NCI-H69 (cell line): Measurements from ENCODE around the gene E2F1.
"Not testable (repeated sequence)": the region's sequence is repeated elsewhere in the genome, so short reads cannot be mapped to it uniquely, and the experiment has no call there.

ENCODE experiments used
- DNase-seq: peaks from one replicate; lab custom pipeline; 2025; lab: John Stamatoyannopoulos, UW

E2F1 gene

DNA sequence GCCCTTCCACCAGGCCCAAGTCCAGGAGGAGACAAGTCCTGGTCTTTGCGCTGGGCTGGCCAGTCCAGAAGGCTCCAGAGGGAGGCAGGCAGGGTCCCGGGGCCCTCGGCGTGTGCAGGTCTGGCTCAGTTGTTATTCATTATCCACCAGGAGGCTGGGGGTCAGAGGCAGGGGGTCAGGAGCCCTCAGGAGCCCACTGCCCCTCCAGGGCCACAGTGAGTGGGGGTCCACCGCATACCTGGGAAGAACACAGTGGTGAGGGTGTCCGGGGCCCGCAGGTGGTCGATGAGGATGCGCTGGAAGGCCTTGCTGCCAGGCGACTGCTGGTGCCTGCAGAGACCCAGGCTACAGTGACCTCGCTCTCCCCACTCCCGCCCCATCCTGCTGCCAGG, 28.5 kb downstream of the E2F1 start:
- DNase-seq, result no peak

DNA sequence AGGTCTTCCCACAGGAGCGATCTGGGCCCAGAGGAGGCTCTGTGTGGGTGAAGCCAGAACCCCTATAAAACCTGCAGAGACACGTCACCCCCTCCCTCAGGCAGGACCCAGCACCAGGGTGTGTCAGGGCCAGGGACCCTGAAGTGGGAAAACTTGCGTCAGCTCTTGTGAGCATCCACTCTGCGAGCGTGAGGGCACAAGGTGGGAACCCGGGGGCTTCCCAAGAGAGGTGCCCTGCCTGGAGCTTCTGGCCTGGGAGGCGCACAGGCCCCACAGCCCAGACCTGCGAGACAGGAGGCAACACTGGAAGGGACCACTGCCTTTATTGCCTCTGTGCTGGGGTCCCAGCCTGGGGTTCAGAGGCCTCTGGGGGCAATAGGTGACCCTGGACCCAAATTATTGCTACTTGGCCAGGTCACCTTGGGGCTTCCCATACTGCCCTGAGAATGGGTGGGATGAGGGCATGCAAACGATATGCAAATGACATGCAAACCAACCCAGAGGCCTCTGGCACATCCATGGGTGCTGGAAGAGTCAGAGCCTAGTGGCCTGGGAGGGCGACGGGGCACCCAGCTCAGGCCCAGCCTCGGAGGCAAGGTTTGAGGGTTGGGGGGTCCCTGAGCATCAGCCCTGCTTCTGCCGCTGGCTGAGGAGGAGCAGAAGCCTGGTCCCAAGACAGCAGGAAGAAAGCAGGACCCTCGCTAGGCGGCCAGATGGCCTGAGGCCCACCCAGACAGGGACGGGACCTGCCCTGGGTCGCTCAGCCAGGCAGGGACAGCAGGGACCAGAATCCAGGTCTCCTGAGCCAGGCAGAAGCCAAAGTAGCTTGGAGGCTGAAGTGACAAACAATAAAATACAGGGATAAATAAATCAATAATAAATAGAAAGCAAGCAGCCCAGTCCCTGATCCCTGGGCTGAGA, 29.1 kb downstream of the E2F1 start:
- DNase-seq, result no peak

DNA sequence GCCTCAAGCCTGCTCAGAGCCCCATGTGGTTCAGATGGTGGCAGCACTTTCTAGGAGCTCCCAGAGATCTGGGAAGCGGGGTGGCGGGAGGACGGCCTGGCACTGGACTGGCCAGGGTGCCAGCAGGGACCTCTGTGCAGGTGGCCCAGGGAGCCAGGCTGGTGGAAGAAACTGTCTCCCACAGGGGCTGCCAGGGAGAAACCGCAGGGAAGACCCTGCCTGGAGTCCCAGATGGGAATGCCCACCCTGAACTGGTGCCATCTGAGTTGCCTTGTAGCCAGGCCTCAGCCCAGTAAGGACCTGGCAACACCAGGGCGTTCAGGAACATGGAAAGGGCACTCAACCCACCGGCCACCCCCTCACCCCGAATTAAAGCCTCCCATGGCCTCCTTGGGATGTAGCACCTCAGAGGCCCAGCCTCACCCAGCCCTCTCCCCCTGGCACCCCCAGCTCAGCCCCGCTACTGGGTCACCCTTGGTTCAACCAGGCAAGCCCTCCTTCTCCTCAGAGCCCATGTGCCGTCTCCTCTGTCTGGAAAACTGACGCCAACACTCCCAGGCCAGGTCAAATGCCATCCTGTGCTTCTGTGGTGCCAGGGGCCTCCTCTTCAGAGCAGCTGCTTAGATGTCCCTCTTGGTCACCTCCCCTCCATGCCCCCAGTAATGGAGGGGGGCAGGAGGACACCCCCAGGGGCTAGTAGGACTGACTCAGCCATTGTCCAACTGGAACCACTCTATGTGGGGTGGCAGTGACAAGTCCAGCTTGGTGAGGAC, 30.0 kb downstream of the E2F1 start:
- DNase-seq, result no peak

DNA sequence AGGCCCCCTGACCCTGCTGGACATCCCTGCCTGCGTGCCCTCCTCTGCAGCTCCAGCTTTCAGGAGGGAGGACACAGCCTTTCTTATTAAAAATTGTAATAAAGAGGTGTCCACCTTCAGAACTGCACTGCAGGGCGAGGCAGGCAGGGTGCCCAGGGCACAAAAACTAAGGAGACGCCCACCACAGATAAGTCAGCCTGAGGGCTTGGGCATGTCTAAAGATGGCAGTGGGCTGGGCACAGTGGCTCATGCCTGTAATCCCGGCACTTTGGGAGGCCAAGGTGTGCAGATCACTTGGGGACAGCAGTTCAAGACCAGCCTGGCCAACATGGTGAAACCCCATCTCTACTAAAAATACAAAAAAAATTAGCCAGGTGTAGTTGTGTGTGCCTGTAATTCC, 31.0 kb downstream of the E2F1 start:
- DNase-seq, result no peak

DNA sequence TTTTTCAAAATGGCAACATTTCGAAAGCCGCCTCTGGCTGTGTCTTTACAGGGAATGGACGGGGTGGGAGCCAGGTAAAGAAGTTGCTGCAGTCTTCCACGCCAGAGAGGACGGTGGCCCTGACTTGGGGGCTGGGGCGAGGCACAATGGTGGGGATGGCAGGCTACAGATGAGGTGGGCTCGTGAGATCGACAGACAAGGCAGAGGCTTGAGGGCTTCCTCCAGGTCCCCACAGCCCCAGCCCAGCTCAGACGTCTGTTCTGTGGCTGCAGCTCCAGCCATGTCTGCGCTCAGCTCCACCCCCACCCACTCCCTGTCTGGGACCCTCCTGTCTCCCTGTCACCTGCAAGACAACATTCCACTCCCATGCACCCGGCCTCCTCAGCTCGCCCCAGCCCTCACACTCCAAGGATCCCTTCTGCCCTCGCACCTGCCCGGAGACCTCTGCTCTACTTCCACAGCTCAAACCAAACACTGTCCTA, 31.5 kb downstream of the E2F1 start:
- DNase-seq, result no peak

DNA sequence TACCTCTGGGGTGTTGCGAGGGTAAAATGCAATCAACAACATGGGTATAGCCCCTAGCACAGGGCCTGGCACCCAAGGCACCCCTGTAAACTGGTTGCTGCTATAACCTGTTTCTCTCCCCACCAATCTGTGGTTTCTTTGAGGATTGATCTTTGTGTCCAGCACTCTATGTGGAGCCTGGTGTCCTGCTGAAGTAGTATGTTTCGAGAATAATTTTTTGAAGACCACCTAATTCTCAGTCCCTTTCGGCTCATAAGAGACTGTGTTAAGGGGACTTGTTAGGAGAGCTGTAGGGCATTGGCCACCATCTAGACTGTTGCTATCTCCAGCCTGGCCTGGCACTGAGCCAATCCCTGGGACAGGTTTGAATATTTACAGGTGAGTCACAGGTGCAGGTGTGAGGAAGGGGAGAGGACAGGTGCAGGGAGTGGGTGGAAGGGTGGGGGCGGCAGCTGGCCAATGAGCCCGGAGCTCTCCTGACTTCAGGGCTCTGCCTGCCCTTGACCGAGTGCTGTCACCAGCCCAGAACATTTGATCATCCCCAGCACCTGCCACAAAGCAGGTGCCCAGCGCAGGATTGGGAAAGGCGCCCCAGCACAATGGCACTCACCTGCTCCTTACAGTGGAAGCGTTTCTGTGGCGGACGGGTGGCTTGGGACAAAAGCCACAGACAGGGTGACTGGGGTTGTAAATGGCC, 32.1 kb downstream of the E2F1 start:
- peak; percentile 97 for DNase-seq

DNA sequence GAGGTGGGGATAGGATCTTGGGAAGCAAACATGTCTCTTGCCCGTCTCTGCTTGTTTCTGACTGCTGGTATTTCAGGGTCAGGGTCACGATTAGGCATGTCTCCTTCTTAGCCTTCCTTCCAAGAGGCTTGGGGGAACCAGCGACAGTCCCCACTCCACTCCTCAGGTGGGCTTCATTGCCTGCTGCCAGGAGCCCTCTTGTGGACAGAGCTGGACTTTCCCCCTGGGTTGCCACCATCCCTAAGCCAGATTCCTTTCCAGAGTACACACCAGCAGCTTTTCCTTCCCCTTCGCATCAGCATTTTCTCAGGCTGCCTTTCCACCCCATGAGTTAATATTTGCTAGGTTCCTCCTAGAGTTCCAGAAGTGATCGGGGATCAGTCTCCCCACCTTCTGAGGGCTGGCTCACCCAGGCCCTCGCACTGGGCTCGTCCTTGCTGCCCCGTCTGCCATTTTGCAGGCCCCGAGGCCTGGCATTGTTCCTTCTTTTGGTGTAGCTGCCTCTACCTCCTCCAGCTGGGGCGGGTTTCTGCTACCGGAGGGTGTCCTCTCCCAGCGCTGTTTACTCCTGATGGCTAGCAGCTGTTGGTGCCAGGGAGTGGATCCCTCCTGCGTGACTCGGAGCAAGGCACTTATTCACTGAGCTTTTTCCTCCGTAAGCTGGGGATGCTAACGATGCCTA, 32.8 kb downstream of the E2F1 start:
- DNase-seq, result peak; percentile 85

DNA sequence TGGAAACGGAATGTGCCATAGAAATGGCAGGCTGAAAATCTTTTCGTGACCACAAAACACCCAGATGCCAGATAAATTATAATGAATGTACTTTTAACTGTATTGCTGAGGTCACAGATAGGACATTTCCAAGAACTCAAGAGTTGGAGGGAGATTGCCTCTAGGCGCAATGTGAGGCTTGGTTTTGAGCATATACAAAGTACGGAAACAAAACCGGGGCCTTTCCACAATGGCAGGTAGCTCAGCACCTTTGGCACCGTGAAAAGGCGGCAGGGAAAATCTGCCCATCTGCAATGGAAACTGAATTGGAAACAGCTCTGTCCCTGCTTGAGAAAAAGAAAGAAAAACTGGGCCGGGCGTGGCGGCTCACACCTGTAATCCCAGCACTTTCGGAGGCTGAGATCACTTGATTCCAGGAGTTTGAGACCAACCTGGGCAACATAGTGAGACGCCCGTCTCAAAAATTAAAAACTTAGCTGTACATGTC, 34.6 kb downstream of the E2F1 start:
- no peak for DNase-seq

DNA sequence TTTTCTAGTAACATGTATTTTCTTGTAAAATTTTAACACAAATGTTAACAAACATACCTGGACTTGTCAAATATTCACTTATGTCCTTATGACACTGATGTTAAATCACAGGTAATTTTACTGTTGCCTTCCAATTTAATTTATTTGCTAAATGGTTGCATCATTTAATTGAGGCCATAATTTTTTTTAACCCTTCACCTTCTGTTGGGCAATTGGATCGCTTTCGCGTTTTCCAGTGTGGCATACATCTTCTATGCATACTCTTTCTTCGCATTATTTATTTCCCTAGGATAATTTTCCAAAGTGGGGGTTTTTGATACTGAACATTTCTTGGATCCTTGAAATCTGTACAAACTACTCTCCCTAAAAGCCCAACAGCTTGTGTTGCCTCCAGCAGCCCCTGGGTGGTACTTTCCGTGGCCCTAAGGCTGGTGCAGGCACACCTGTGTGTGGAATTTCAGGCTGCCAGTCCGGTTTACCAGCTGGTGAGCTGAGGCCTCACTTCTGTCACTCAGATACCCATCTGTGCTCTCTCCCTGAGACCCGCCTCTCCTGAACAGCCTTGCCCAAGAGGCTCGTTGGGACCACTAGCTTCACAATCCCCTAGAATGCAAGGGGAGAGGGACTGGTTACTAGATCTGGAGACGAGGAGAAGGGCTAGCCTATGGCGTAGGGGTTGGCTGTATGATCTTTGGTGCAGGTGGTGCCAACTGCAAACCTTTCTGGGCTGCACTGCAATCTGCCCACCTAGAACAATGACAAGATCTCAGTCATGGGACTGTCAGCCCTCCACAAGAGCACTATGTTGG, 35.2 kb downstream of the E2F1 start:
- DNase-seq, result peak; percentile 88

DNA sequence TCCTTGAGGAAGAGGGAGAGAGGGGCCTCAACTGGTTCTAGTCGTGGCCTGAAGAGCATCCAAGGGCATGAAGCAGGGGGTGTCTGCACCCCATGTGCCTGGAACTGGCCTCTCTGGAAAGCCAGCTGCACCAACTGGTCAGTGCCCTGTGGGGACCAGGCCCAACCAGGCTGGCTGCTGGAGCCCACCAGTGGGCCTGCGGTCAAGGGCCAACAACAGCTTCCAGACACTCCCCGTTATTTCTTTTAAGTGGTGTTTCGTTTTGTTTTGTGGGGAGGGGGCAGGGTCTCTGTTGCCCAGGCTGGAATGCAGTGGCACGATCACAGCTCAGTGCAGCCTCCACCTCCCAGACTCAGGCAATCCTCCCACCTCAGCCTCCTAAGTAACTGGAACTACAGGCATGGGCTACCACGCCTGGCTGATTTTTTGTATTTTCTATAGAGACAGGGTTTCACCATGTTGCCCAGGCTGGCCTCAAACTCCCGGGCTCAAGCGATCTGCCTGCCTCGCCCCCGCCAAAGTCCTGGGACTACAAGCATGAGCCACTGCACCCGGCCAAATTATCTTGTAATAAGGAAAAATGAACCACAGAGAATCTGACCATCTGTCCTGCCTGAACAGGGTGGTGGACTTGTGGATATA, 36.0 kb downstream of the E2F1 start:
- peak; percentile 53 for DNase-seq

DNA sequence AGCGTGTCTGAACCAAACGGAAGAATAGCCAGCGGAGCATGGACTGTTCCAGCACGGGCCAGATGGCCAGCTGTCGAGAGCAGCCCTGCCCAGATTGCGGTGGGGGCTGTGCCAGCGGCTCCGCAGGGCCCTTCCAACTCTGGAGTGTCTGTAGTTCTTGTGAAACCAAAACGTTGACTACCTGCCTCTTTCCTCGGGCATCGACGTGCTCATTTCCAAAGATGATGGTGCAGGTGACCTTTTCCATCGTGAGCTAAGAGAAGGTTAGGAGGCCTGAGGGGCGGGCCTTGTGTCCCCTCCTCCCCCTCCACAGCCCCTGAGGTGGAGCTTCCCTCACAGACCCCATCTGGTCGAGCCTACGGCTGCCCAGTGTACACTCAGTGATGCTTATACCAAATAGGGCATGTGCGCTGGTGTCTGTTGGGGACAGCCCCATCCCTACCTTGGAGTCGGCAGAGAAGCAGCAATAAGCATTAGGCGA, 36.9 kb downstream of the E2F1 start:
- peak; percentile 56 for DNase-seq

DNA sequence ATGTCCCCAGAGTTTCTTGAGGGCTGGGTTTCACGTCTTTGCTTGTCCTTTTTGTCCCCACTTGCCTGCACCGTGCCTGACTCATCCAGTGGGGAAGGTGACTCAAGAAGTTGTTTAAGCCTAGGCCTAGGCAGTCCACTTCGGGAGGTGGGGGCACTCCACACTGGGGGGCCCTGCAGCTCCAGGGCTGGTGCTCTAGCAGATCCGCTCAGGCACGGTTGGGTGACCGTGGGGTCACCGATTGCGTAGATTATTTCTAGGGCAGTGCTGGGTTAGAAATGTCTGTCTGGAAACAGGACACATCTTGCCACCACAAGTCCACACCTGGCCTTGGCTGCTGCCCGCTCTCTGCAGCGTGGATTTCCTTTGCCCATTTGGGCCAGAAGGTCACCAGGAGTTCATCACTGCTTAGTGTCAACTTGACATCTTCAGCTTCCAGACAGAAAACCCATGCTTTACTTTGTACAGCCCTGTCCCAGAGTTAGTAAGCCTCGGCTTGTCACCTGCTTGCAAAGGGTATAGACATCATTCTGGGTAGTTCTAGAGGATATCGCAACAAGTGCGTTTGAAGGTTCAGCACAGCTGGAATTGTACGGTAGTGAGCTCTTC, 37.7 kb downstream of the E2F1 start:
- DNase-seq, result no peak

DNA sequence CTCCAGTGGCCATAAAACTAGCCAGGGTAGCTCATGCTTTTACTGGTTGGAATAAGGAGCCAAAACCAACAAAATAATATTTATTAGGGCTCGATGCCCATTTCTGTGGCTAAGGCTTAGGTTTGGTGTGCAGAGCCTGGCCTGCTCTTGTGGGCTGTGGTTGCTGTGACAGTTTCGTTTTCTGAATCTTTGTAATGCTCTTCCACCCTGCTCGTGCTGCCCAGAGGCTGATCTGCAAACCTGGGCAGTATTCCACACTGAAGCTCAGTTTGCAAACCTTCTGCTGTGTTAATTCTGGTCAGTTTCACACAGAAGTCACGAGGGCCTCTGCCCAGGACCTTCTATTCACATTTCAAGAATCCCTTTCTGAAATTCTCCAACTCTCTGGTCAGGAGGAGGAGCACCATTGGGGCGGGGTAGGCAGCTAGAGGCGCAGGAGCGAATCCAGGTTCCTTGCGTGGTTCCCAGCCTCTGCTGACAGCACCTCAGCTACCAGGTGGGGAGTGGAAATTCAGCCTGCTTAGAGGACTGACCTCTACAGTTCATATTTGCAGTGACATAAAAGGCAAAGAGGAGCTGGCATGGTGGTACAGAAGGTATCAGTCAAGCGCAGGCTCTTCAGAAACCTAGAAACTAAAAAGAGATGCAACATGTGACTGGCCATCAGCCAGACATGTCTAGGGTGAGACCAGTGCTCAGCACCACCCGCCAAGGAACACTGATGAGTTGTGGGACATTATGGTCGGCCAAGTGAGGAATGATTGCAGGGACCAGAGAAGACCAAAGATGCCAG, 38.4 kb downstream of the E2F1 start:
- DNase-seq, result no peak

DNA sequence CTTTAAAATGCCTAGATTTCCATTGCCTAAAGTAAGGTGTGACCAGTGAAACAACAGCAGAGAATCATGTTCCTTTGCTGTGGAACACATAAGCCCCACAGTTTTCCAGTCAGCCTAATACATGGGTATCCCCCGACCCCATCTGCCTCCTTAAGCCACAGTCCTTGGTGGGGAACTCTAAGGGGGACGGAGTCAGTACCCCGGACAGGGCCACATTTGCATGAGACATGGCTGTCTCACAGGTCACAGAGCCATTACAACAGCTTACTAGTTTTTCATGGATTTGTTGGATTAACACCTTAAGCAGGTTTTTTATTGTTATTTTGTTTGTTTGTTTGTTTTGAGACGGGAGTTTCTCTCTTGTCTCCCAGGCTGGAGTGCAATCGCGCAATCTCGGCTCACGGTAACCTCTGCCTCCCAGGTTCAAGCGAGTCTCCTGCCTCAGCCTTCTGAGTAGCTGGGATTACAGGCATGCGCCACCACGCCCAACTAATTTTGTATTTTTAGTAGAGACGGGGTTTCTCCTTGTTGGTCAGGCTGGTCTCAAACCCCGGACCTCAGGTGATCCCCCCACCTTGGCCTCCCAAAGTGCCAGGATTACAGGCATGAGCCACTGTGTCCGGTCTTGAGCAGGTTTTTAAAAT, 39.1 kb downstream of the E2F1 start:
- not testable (repeated sequence) for DNase-seq

DNA sequence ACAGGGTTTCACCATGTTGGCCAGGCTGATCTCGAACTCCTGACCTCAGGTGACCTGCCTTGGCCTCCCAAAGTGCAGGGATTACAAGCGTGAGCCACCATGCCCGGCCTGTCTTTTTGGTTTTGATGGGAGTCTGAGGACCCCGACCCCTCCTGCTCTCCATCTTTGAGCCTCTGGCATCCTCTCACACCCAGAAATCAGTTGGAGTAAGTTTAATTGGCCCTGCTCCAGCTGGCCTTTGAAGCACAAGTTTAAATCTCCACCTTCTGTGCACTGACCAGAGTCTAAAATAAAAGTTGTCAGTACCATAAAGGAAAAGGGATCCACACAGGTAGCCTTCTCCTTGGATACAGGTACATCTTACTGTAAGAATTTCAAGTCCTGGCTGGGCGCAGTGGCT, 40.0 kb downstream of the E2F1 start:
- DNase-seq, result no peak

DNA sequence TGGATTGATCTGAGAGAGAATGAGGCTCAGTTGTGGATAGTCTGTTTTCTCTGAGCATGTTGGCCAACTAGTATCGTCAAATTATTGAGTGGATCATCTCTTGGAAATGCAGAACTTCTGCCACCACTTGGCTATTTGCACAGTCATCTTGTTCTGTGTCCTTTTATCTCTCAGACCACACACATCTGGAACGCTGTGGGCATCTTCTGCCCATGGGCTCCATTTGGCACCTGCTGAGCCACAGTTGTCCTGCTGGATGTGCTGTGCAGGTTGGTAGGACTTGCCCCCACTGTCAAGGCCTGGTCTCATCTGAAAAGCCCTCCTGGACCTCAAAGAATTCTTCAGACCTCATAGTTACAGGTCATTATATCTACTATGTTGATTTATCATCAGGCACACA, 40.8 kb downstream of the E2F1 start:
- no peak for DNase-seq

DNA sequence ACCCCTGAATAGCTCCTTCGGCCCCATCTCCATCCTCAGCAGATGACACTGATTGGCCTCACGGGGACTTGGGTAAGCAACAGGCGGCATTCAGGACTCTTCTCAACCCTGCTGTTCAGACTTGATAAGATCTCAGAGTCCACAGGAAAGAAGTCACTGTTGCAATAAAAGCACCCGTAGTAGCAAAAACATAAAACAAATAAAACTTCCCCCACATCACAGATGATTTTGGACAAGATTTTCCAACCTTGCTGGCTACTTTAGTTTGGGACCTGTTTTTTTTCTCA, 41.2 kb downstream of the E2F1 start:
- DNase-seq, result no peak

DNA sequence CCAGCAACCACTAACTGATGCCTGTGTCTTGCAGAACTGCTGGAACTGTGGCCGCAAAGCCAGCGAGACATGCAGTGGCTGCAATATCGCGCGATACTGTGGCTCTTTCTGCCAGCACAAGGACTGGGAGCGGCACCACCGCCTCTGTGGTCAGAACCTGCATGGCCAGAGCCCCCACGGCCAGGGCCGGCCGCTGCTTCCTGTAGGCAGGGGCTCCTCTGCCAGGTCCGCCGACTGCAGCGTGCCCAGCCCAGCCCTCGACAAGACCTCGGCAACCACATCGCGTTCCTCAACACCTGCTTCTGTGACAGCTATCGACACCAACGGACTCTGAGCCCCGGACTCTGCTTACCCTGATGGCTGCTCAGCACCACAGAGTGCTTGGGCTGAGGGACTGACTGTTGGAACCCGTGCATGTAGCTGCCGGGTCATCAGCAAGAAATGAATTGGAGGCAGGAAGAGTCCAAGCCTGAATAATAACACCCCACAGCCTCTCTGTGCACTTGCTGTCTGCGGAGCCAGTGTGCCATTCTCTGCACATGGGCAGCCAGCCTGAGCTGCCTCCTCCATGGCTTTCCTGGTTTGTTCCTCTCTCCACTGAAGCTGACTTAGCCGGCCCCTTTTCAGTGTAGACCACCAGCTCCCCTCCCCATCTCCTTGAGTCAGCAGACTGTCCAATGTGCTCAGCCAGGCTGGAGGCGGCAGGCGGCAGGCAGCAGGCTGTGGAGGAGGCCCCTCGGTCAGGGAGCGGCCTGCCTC, 41.7 kb downstream of the E2F1 start:
- no peak for DNase-seq
